ENCODE results near the gene BCR. TPM values are rescaled to one million over a fixed set of nuclear protein-coding genes. Genes with fewer than 3 reads are reported as not detected.

BCR gene
- total RNA-seq, 1 donor: 28.6 TPM

DNA sequence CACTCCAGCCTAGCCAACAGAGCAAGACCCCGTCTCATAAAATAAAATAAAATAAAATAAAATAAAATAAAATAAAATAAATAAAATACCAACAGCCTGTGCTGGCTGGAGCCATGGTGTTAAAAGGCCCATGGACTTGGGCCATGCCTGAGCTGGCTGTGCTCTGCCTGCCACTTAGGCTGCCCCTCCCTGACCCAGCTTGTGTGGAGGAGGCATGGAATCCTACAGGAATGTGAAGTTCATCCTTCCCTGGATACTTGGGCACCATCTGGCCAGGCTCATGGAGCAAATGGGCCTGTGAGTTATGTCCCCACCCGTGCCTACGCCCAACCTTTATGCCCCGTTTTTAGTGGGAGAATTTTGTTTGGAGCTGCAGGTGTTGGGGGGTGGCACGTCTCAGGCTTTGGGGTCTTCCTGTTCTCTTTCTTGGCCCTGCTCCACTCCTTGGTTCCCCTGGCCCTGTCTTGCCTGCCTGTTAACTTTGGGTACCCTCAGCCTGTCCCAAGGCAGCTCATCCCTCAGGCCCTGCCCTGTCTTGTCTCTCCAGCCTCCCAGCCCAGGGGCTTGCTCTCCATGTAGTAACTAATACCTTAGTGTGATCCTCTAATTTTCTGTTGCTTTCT lies 51.3 kb downstream of the BCR start:
- H3K4me2 ChIP-seq (ENCODE audit: insufficient read depth, low read length): no peak overlapping the region
- H3K9me3 ChIP-seq (ENCODE audit: low read depth, low read length): peaks cover 7% of the 10 kb centered on the region
- no peak overlapping the region for H3K27ac ChIP-seq (ENCODE audit: low read depth, low read length)

DNA sequence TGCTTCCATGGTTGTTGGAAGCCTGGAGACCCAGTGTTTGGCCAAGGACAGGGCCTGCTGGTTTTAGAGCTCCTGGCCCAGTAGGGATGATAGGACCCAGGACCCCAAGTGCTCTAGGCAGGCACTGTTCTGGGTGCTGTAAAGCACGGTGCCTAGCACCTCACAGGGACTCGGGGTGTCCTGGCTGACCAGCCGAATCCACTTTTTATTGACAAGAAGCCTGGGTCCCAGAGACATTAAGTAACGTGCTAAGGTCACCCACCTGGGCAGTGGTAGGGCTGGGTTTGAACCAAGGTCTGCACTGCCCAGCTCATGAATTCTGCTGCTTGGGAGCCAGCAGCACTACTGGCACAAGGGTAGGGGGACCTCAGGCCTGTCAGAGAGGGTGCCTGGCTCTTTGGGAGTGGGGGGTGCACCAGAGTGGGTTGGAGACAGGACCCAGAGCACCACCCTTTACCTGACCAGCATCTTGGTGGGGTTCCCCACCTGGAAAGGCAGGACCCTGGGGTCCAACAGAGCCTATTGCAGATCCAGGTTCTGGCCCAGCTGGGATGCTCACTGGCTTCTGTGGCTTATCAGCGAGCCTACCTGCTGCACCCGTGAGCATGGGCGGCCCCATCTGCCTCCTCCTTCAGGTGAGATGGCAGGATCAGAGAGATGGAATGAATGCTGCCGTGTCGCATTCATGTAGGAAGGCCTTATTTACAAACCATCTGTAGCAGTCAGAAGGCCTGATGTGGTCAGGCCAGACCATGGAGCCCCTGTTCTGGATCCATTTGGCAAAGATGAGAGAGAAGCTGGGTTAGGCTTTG lies 52.0 kb downstream of the BCR start:
- Histone ChIP-seq H3K27ac (ENCODE audit: low read depth, low read length) (no peak overlapping the region), H3K4me2 (ENCODE audit: insufficient read depth, low read length) (no peak overlapping the region), H2AFZ (ENCODE audit: low read length) (no peak overlapping the region), H3K27me3 (ENCODE audit: insufficient read depth, low read length) (no peaks in the 10 kb centered on the region), H3K4me1 (ENCODE audit: insufficient read depth, low read length) (peaks cover 25% of the 10 kb centered on the region), H4K20me1 (ENCODE audit: insufficient read depth, low read length) (peaks cover 70% of the 10 kb centered on the region), H3K4me3 (ENCODE audit: insufficient read depth, low read length) (no peak overlapping the region), H3K79me2 (ENCODE audit: insufficient read depth, low read length) (peaks cover 85% of the 10 kb centered on the region), H3K36me3 (ENCODE audit: insufficient read depth, low read length) (no peaks in the 10 kb centered on the region), H3K9me3 (ENCODE audit: low read depth, low read length) (peaks cover 7% of the 10 kb centered on the region)
- TF ChIP-seq, protein P1, sequence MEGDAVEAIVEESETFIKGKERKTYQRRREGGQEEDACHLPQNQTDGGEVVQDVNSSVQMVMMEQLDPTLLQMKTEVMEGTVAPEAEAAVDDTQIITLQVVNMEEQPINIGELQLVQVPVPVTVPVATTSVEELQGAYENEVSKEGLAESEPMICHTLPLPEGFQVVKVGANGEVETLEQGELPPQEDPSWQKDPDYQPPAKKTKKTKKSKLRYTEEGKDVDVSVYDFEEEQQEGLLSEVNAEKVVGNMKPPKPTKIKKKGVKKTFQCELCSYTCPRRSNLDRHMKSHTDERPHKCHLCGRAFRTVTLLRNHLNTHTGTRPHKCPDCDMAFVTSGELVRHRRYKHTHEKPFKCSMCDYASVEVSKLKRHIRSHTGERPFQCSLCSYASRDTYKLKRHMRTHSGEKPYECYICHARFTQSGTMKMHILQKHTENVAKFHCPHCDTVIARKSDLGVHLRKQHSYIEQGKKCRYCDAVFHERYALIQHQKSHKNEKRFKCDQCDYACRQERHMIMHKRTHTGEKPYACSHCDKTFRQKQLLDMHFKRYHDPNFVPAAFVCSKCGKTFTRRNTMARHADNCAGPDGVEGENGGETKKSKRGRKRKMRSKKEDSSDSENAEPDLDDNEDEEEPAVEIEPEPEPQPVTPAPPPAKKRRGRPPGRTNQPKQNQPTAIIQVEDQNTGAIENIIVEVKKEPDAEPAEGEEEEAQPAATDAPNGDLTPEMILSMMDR (IDR thresholded peaks at IDR 0.05; ENCODE audit: extremely low read depth, low read depth, low read length): no peak
- DNase-seq (ENCODE audit: insufficient read length, low spot score, missing footprints): no peak

More for the DNA sequence above, 51.3 kb downstream of the BCR start:
- Histone ChIP-seq H2AFZ (ENCODE audit: low read length) (no peak overlapping the region), H3K36me3 (ENCODE audit: insufficient read depth, low read length) (no peaks in the 10 kb centered on the region), H3K27me3 (ENCODE audit: insufficient read depth, low read length) (no peaks in the 10 kb centered on the region), H3K79me2 (ENCODE audit: insufficient read depth, low read length) (peaks cover 82% of the 10 kb centered on the region), H3K4me3 (ENCODE audit: insufficient read depth, low read length) (no peak overlapping the region), H4K20me1 (ENCODE audit: insufficient read depth, low read length) (peaks cover 68% of the 10 kb centered on the region), H3K4me1 (ENCODE audit: insufficient read depth, low read length) (peaks cover 32% of the 10 kb centered on the region)
- DNase-seq (ENCODE audit: insufficient read length, low spot score, missing footprints): no peak
- TF ChIP-seq, protein P1 (IDR thresholded peaks at IDR 0.05; ENCODE audit: extremely low read depth, low read depth, low read length): no peak

GRCh38 chr22:23233084-23233531 lies 52.8 kb downstream of the BCR start:
- Histone ChIP-seq H3K4me3 (ENCODE audit: insufficient read depth, low read length) (no peak overlapping the region), H4K20me1 (ENCODE audit: insufficient read depth, low read length) (peaks cover 72% of the 10 kb centered on the region), H2AFZ (ENCODE audit: low read length) (no peak overlapping the region), H3K27me3 (ENCODE audit: insufficient read depth, low read length) (no peaks in the 10 kb centered on the region), H3K4me1 (ENCODE audit: insufficient read depth, low read length) (peaks cover 24% of the 10 kb centered on the region), H3K79me2 (ENCODE audit: insufficient read depth, low read length) (peaks cover 84% of the 10 kb centered on the region), H3K36me3 (ENCODE audit: insufficient read depth, low read length) (no peaks in the 10 kb centered on the region), H3K4me2 (ENCODE audit: insufficient read depth, low read length) (no peak overlapping the region), H3K27ac (ENCODE audit: low read depth, low read length) (no peak overlapping the region), H3K9me3 (ENCODE audit: low read depth, low read length) (peaks cover 2% of the 10 kb centered on the region)
- TF ChIP-seq, protein P1 (IDR thresholded peaks at IDR 0.05; ENCODE audit: extremely low read depth, low read depth, low read length): peak; percentile 9
- DNase-seq (ENCODE audit: insufficient read length, low spot score, missing footprints): no peak

Data from osteoblast (primary cell).